Measurements from ENCODE around the gene DCDC2. TPM values are rescaled to one million over a fixed set of nuclear protein-coding genes. Genes with fewer than 3 reads are reported as not detected.
"Not testable (repeated sequence)": the region's sequence is repeated elsewhere in the genome, so short reads cannot be mapped to it uniquely, and the experiment has no call there.

The DCDC2 gene
- total RNA-seq, 1 donor from 2014 or later, result 0.30 TPM

- TF ChIP-seq CTCF (conservative IDR thresholded peaks at IDR 0.05), result no peak
- peaks cover 15% of the 10 kb centered on the region for H3K9me3 Mint-ChIP-seq
- H3K4me3 Mint-ChIP-seq, result no peak overlapping the region
- no peak for DNase-seq (ENCODE audit: low read depth, low spot score)
- H3K27ac Mint-ChIP-seq (ENCODE audit: unreplicated experiment), result no peak overlapping the region
- peaks cover 8% of the 10 kb centered on the region for H3K4me1 Mint-ChIP-seq
- no peaks in the 10 kb centered on the region for H3K27me3 Mint-ChIP-seq (ENCODE audit: low read depth)
- H3K36me3 Mint-ChIP-seq (ENCODE audit: low read depth), result peaks cover 9% of the 10 kb centered on the region
Observed at GRCh38 chr6:24313251-24314141, 44.4 kb downstream of the DCDC2 start.

- peaks cover 13% of the 10 kb centered on the region for H3K9me3 Mint-ChIP-seq
- H3K4me1 Mint-ChIP-seq, result peaks cover 15% of the 10 kb centered on the region
- not testable (repeated sequence) for H3K36me3 Mint-ChIP-seq (ENCODE audit: low read depth); H3K27ac Mint-ChIP-seq (ENCODE audit: unreplicated experiment); H3K27me3 Mint-ChIP-seq (ENCODE audit: low read depth); H3K4me3 Mint-ChIP-seq; DNase-seq (ENCODE audit: low read depth, low spot score)
Observed at GRCh38 chr6:24311775-24312174, 46.1 kb downstream of the DCDC2 start.

- H3K36me3 Mint-ChIP-seq (ENCODE audit: low read depth), result peaks cover 9% of the 10 kb centered on the region
- H3K4me3 Mint-ChIP-seq, result no peak overlapping the region
- H3K4me1 Mint-ChIP-seq, result peaks cover 11% of the 10 kb centered on the region
- TF ChIP-seq CTCF (conservative IDR thresholded peaks at IDR 0.05), result no peak
- H3K27me3 Mint-ChIP-seq (ENCODE audit: low read depth), result no peaks in the 10 kb centered on the region
- no peak overlapping the region for H3K27ac Mint-ChIP-seq (ENCODE audit: unreplicated experiment)
- peaks cover 13% of the 10 kb centered on the region for H3K9me3 Mint-ChIP-seq
- DNase-seq (ENCODE audit: low read depth, low spot score), result no peak
Observed at GRCh38 chr6:24307881-24308280, 50.0 kb downstream of the DCDC2 start.

- no peak for TF ChIP-seq CTCF (conservative IDR thresholded peaks at IDR 0.05)
- Mint-ChIP-seq H3K36me3 (ENCODE audit: low read depth) (peaks cover 7% of the 10 kb centered on the region), H3K27ac (ENCODE audit: unreplicated experiment) (peak overlapping the region; percentile 57), H3K27me3 (ENCODE audit: low read depth) (no peaks in the 10 kb centered on the region), H3K4me3 (no peak overlapping the region), H3K4me1 (peaks cover 11% of the 10 kb centered on the region), H3K9me3 (peaks cover 11% of the 10 kb centered on the region)
- DNase-seq (ENCODE audit: low read depth, low spot score), result no peak
Observed at GRCh38 chr6:24306936-24307335, 50.9 kb downstream of the DCDC2 start.

- H3K27ac Mint-ChIP-seq (ENCODE audit: unreplicated experiment), result no peak overlapping the region
- H3K9me3 Mint-ChIP-seq, result peaks cover 7% of the 10 kb centered on the region
- no peaks in the 10 kb centered on the region for H3K27me3 Mint-ChIP-seq (ENCODE audit: low read depth)
- H3K4me3 Mint-ChIP-seq, result no peak overlapping the region
- H3K36me3 Mint-ChIP-seq (ENCODE audit: low read depth), result peaks cover 3% of the 10 kb centered on the region
- H3K4me1 Mint-ChIP-seq, result peaks cover 11% of the 10 kb centered on the region
- DNase-seq (ENCODE audit: low read depth, low spot score), result no peak
- TF ChIP-seq CTCF (conservative IDR thresholded peaks at IDR 0.05), result no peak
Observed at GRCh38 chr6:24306038-24306437, 51.8 kb downstream of the DCDC2 start.

GRCh38 chr6:24296944-24297343 lies 60.9 kb downstream of the DCDC2 start:
- Mint-ChIP-seq H3K9me3 (peaks cover 11% of the 10 kb centered on the region), H3K36me3 (ENCODE audit: low read depth) (peaks cover 5% of the 10 kb centered on the region), H3K27me3 (ENCODE audit: low read depth) (no peaks in the 10 kb centered on the region), H3K4me1 (no peaks in the 10 kb centered on the region), H3K4me3 (no peak overlapping the region), H3K27ac (ENCODE audit: unreplicated experiment) (no peak overlapping the region)
- DNase-seq (ENCODE audit: low read depth, low spot score), result no peak
- no peak for TF ChIP-seq CTCF (conservative IDR thresholded peaks at IDR 0.05)

GRCh38 chr6:24293852-24294251 lies 64.0 kb downstream of the DCDC2 start:
- H3K4me3 Mint-ChIP-seq; H3K27ac Mint-ChIP-seq (ENCODE audit: unreplicated experiment); H3K27me3 Mint-ChIP-seq (ENCODE audit: low read depth); H3K4me1 Mint-ChIP-seq; H3K36me3 Mint-ChIP-seq (ENCODE audit: low read depth); DNase-seq (ENCODE audit: low read depth, low spot score): not testable (repeated sequence)
- H3K9me3 Mint-ChIP-seq, result peaks cover 11% of the 10 kb centered on the region
